Neural progenitor cell (in vitro differentiated cells): ENCODE measurements around the gene HTR1B. TPM values are rescaled to one million over a fixed set of nuclear protein-coding genes. Genes with fewer than 3 reads are reported as not detected.

Source experiments
- DNase-seq: peaks from one replicate; pipeline ENCODE4 v3.0.0-alpha.2; 2016; ENCODE audit warnings: low spot score
- H2AFZ ChIP-seq: fragments of 200-600 bp; sonication (generic); replicated peaks from 2 replicates; pipeline ENCODE4 v1.6.1; 2016; ENCODE audit warnings: antibody characterized with exemption
- H3F3A ChIP-seq: fragments of 200-600 bp; sonication (generic); 2 replicates; pipeline ENCODE4 v1.6.1; 2016; ENCODE audit warnings: antibody characterized with exemption, low read depth
- H3K27ac ChIP-seq: fragments of 200-600 bp; sonication (generic); 2 replicates; pipeline ENCODE4 v1.5.1; 2016; ENCODE audit warnings: mild to moderate bottlenecking
- H3K27me3 ChIP-seq: fragments of 200-600 bp; sonication (generic); 2 replicates; pipeline ENCODE4 v1.6.1; 2016; ENCODE audit warnings: mild to moderate bottlenecking, moderate library complexity
- H3K36me3 ChIP-seq: fragments of 200-600 bp; sonication (generic); 2 replicates; pipeline ENCODE4 v1.5.1; 2016
- H3K4me1 ChIP-seq: fragments of 200-600 bp; sonication (generic); 2 replicates; pipeline ENCODE4 v1.6.1; 2016; ENCODE audit warnings: mixed run types
- H3K4me2 ChIP-seq: fragments of 200-600 bp; sonication (generic); 2 replicates; pipeline ENCODE4 v1.6.1; 2016
- H3K4me3 ChIP-seq: fragments of 200-600 bp; sonication (generic); 2 replicates; pipeline ENCODE4 v1.5.1; 2016
- H3K79me2 ChIP-seq: fragments of 200-600 bp; sonication (generic); 2 replicates; pipeline ENCODE4 v1.6.1; 2016; ENCODE audit warnings: low read depth
- H3K9ac ChIP-seq: fragments of 200-600 bp; sonication (generic); 2 replicates; pipeline ENCODE4 v1.6.1; 2016
- H3K9me3 ChIP-seq: fragments of 200-600 bp; sonication (generic); 2 replicates; pipeline ENCODE4 v1.5.1; 2016; ENCODE audit warnings: low read depth
- H4K20me1 ChIP-seq: fragments of 200-600 bp; sonication (generic); 2 replicates; pipeline ENCODE4 v1.6.1; 2016; ENCODE audit warnings: low read depth
- H3K27ac Mint-ChIP-seq: 3 replicates; pipeline ENCODE4 v1.8.0; 2021; ENCODE audit warnings: mixed read lengths
- H3K27me3 Mint-ChIP-seq: 2 replicates; pipeline ENCODE4 v1.8.0; 2022; ENCODE audit warnings: low read depth, mild to moderate bottlenecking, inconsistent platforms, moderate library complexity, mixed read lengths; ENCODE audit not compliant: insufficient read depth
- H3K36me3 Mint-ChIP-seq: 3 replicates; pipeline ENCODE4 v1.8.0; 2021; ENCODE audit warnings: mixed read lengths
- H3K4me1 Mint-ChIP-seq: 3 replicates; pipeline ENCODE4 v1.8.0; 2021; ENCODE audit warnings: mixed read lengths
- H3K4me3 Mint-ChIP-seq: 3 replicates; pipeline ENCODE4 v1.8.0; 2021; ENCODE audit warnings: mild to moderate bottlenecking, moderate library complexity, mixed read lengths
- H3K9me3 Mint-ChIP-seq: 3 replicates; pipeline ENCODE4 v1.8.0; 2020; ENCODE audit warnings: mixed read lengths
- EZH2 ChIP-seq: fragments of 200-600 bp; sonication (generic); IDR thresholded peaks from 2 replicates; pipeline ENCODE4 v1.6.1; 2017; ENCODE audit warnings: antibody characterized with exemption, mild to moderate bottlenecking, moderate library complexity
- EZH2phosphoT487 ChIP-seq: fragments of 200-600 bp; sonication (generic); IDR thresholded peaks from 2 replicates; pipeline ENCODE4 v1.6.1; 2017; ENCODE audit warnings: antibody characterized with exemption
- total RNA-seq: library from RNA; depleted of rRNA; stranded (reverse); fragments of >200 nt; gene quantifications from 2 replicates; pipeline ENCODE4 v1.2.3, GENCODE V29; 2015; ENCODE audit warnings: low replicate concordance
- TF ChIP-seq, protein P1 (sequence below): fragments of 200-600 bp; sonication (generic); IDR thresholded peaks from 2 replicates; pipeline ENCODE4 v1.5.1; 2017; ENCODE audit warnings: antibody characterized with exemption, mild to moderate bottlenecking

HTR1B gene
- total RNA-seq, 1 donor from 2014 or later: not detected

DNA sequence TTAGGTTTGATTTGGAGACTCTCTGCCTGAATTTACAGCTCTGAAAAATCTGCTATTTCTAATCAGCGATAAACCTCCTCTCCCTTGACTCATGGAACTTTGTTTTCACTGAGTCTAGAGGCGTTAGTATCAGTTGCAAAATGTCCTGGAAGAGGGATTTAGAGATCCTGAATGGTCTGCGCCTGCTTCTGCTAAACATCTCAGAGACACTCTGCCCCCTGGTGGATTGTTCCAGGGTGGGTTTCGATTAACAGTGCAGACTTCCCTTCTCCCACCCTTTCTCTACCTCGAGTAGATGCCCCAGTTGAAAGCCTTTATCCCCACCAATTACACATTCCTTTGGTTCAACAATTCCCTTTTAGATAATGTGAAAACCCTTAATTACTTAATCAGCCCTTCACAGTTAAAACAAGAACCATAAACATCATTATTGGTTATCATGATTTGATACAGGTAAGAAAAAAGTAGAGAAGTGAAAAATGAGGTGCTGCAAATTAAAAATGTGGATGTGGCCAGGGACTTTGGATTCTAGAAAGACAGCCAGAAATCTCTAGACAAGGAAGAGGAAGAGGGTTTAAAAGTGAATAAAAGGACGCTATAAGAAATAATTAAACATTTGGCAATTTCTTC, 5.5 kb downstream of the HTR1B start:
- Mint-ChIP-seq H3K4me3 (no peak overlapping the region), H3K27me3 (peaks cover 17% of the 10 kb centered on the region), H3K9me3 (no peaks in the 10 kb centered on the region), H3K4me1 (peaks cover 9% of the 10 kb centered on the region), H3K36me3 (no peaks in the 10 kb centered on the region), H3K27ac (no peak overlapping the region)
- TF ChIP-seq EZH2phosphoT487: no peak
- TF ChIP-seq, protein P1, sequence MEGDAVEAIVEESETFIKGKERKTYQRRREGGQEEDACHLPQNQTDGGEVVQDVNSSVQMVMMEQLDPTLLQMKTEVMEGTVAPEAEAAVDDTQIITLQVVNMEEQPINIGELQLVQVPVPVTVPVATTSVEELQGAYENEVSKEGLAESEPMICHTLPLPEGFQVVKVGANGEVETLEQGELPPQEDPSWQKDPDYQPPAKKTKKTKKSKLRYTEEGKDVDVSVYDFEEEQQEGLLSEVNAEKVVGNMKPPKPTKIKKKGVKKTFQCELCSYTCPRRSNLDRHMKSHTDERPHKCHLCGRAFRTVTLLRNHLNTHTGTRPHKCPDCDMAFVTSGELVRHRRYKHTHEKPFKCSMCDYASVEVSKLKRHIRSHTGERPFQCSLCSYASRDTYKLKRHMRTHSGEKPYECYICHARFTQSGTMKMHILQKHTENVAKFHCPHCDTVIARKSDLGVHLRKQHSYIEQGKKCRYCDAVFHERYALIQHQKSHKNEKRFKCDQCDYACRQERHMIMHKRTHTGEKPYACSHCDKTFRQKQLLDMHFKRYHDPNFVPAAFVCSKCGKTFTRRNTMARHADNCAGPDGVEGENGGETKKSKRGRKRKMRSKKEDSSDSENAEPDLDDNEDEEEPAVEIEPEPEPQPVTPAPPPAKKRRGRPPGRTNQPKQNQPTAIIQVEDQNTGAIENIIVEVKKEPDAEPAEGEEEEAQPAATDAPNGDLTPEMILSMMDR: peak; percentile 80
- Histone ChIP-seq H3K9ac (no peak overlapping the region), H3K4me3 (no peak overlapping the region), H2AFZ (no peak overlapping the region), H3K4me1 (peaks cover under 1% of the 10 kb centered on the region), H3K27ac (no peak overlapping the region), H4K20me1 (no peaks in the 10 kb centered on the region), H3K4me2 (no peak overlapping the region), H3F3A (no peaks in the 10 kb centered on the region), H3K36me3 (no peaks in the 10 kb centered on the region), H3K79me2 (no peaks in the 10 kb centered on the region), H3K27me3 (peaks cover 24% of the 10 kb centered on the region), H3K9me3 (no peaks in the 10 kb centered on the region)
- DNase-seq: peak; percentile 91

DNA sequence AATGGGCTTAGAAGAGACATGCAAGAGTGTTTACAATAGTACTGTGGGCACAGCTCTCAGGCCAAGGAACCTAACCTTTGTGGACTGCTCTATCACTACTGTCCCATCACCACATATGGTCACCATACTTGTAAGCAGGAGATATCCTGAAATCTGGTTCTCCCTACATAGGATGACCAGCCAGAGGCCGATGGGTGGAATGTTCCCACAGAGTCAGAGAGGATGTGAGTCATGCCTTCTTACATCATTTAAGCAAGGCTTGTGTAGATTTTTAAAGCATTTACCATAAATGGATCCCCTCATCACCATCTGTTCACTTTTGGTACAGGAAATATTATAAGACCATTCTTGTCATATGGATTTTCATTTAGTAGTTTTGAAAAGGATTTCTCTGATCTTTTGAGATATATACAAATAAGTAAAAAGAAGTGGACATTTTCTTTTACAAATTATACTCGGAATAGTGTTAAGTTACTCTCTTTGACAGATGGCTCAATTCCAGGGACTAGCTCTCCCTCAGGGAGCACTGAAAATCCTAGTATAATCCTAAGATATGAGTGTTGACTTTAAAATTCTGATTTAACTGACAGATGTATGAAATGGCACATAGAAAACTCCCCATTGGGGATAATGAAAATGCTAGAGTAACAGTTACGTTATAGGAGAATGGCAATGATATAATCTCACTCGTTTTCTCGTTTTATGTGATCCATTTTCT, 6.6 kb downstream of the HTR1B start:
- TF ChIP-seq, protein P1: no peak
- H3K4me3 Mint-ChIP-seq: no peak overlapping the region
- peaks cover 6% of the 10 kb centered on the region for H3K27me3 Mint-ChIP-seq
- H3K36me3 Mint-ChIP-seq: no peaks in the 10 kb centered on the region
- Histone ChIP-seq H3K36me3 (no peaks in the 10 kb centered on the region), H3K4me3 (no peak overlapping the region), H4K20me1 (no peaks in the 10 kb centered on the region), H3K4me1 (no peaks in the 10 kb centered on the region), H3K4me2 (no peak overlapping the region), H3K9ac (no peak overlapping the region), H3K27me3 (peaks cover 13% of the 10 kb centered on the region), H3K79me2 (no peaks in the 10 kb centered on the region), H2AFZ (no peak overlapping the region), H3F3A (no peaks in the 10 kb centered on the region), H3K27ac (no peak overlapping the region), H3K9me3 (no peaks in the 10 kb centered on the region)
- no peak overlapping the region for H3K27ac Mint-ChIP-seq
- no peaks in the 10 kb centered on the region for H3K4me1 Mint-ChIP-seq
- H3K9me3 Mint-ChIP-seq: no peaks in the 10 kb centered on the region
- no peak for DNase-seq

DNA sequence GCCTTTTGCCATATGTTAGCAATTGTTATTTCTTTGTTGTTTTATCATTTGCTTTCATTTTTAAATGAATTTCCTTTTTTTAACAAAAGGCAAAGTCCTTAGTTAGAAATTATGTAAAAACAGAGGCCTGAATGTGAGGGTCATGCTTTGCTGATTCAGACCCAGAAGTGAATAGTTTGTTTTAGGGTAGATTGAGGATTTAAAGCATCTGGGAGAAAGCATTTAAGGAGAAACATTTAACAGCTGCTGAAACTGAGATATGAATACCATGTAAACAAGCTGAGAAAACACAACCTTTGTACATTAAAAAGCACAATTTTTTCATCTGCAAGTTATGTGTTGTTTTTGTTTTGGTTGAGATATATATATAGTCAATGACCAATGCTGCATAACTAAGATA, 8.0 kb downstream of the HTR1B start:
- Histone ChIP-seq H3K4me3 (no peak overlapping the region), H3K4me2 (no peak overlapping the region)

More for the DNA sequence above, 8.0 kb downstream of the HTR1B start:
- Mint-ChIP-seq H3K4me1 (no peaks in the 10 kb centered on the region), H3K4me3 (no peak overlapping the region), H3K27ac (no peak overlapping the region), H3K36me3 (no peaks in the 10 kb centered on the region), H3K27me3 (no peaks in the 10 kb centered on the region), H3K9me3 (no peaks in the 10 kb centered on the region)
- DNase-seq: no peak
- Histone ChIP-seq H3F3A (no peaks in the 10 kb centered on the region), H3K4me1 (no peaks in the 10 kb centered on the region), H3K27ac (no peak overlapping the region), H3K9ac (no peak overlapping the region), H4K20me1 (no peaks in the 10 kb centered on the region), H3K79me2 (no peaks in the 10 kb centered on the region), H3K27me3 (no peaks in the 10 kb centered on the region), H2AFZ (no peak overlapping the region), H3K36me3 (no peaks in the 10 kb centered on the region), H3K9me3 (no peaks in the 10 kb centered on the region)
- TF ChIP-seq, protein P1: no peak
- TF ChIP-seq EZH2 (no peak), EZH2phosphoT487 (no peak)
